Fibroblast of pulmonary artery (primary cell): ENCODE data around the gene USP54.
"Not testable (repeated sequence)": the region's sequence is repeated elsewhere in the genome, so short reads cannot be mapped to it uniquely, and the experiment has no call there.

Source experiments
- DNase-seq: peaks from one replicate; pipeline ENCODE4 v3.0.0-alpha.2; 2010; ENCODE audit warnings: low read depth
- H3K4me3 ChIP-seq: replicated peaks from 2 replicates; pipeline ENCODE4 v1.5.1; 2011; ENCODE audit warnings: low read depth, mild to moderate bottlenecking, control low read depth, low read length, moderate library complexity
- TF ChIP-seq, protein P1 (sequence below): IDR thresholded peaks from 2 replicates; pipeline ENCODE4 v1.5.1; 2011; ENCODE audit warnings: mild to moderate bottlenecking, control low read depth, low read length, inconsistent platforms; ENCODE audit errors: missing control alignments

USP54 gene

DNA sequence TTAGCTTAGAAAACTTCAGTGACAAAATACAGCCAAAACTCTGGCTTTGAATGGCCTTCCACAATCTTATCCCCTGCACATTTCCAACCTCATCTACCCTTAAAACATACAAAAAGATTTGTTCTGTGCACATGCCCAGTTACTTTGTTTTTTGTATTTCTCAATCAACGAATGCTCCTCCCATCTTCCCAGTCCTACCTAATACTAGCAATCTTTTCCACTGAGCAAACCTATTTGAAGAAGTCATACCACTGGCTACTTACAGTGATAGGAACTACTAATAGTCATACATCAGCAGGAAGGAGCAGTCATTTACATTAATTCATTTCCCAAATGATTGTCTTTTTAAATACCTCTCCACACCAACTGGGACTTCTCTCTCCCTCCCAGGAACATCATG, 2.5 kb downstream of the USP54 start:
- TF ChIP-seq, protein P1, sequence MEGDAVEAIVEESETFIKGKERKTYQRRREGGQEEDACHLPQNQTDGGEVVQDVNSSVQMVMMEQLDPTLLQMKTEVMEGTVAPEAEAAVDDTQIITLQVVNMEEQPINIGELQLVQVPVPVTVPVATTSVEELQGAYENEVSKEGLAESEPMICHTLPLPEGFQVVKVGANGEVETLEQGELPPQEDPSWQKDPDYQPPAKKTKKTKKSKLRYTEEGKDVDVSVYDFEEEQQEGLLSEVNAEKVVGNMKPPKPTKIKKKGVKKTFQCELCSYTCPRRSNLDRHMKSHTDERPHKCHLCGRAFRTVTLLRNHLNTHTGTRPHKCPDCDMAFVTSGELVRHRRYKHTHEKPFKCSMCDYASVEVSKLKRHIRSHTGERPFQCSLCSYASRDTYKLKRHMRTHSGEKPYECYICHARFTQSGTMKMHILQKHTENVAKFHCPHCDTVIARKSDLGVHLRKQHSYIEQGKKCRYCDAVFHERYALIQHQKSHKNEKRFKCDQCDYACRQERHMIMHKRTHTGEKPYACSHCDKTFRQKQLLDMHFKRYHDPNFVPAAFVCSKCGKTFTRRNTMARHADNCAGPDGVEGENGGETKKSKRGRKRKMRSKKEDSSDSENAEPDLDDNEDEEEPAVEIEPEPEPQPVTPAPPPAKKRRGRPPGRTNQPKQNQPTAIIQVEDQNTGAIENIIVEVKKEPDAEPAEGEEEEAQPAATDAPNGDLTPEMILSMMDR = no peak
- no peak overlapping the region for H3K4me3 ChIP-seq
- DNase-seq = peak; percentile 66

GRCh38 chr10:73586583-73586984, 4.6 kb downstream of the USP54 start:
- H3K4me3 ChIP-seq = no peak overlapping the region
- TF ChIP-seq, protein P1 = no peak
- peak; percentile 83 for DNase-seq

GRCh38 chr10:73585327-73585726, 5.8 kb downstream of the USP54 start:
- no peak overlapping the region for H3K4me3 ChIP-seq
- no peak for DNase-seq
- TF ChIP-seq, protein P1 = no peak

- DNase-seq = no peak
- H3K4me3 ChIP-seq = no peak overlapping the region
- TF ChIP-seq, protein P1 = no peak
Measured at GRCh38 chr10:73584737-73585136, 6.4 kb downstream of the USP54 start.

GRCh38 chr10:73581918-73582317, 9.2 kb downstream of the USP54 start:
- no peak for DNase-seq
- H3K4me3 ChIP-seq = no peak overlapping the region
- TF ChIP-seq, protein P1 = no peak

GRCh38 chr10:73578927-73579326, 12.2 kb downstream of the USP54 start:
- DNase-seq, H3K4me3 ChIP-seq: not testable (repeated sequence)

DNA sequence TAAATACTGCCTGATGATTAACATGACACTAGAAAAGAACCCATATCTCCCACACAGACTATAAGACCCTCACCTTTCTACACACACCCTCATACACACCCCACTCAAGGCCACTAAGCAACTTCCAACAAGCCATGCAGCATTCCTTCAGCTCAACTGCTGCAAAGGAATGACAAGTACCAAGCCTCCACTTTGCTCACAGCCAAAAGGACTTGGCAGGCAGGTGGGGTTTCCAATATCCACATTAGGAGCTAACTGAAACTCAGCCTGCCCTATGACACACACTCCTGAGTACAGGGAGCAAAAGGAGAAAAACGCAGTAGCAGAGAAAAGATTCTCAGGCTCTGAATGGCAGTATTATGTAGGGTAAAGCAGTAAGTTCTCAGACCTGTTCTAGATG, 13.4 kb downstream of the USP54 start:
- DNase-seq = peak; percentile 59
- TF ChIP-seq, protein P1 = no peak
- no peak overlapping the region for H3K4me3 ChIP-seq
